A549 (cell line): ENCODE measurements around the gene MAP6.

Experiments used
- CHD2 ChIP-seq: fragments of 150-350 bp; IDR thresholded peaks from 2 replicates; pipeline ENCODE4 v1.6.1; 2014; ENCODE audit warnings: low read length; ENCODE audit not compliant: partially characterized antibody
- CTCF ChIP-seq: fragments of >200 bp; sonication (Bioruptor Twin); formaldehyde crosslinking; IDR thresholded peaks from 3 replicates; pipeline ENCODE4 v1.5.1; 2016
- EP300 ChIP-seq, 2 experiments: fragments of >200 bp; sonication (Bioruptor Twin); formaldehyde crosslinking; IDR thresholded peaks; 2 replicates in 1 of 2; 3 replicates in 1 of 2; pipeline ENCODE4 v1.6.1; 2016 to 2017
- HDAC2 ChIP-seq: fragments of 200-600 bp; sonication (generic); IDR thresholded peaks from 2 replicates; pipeline ENCODE4 v1.6.1; 2016
- KDM5A ChIP-seq: fragments of 200-600 bp; sonication (generic); IDR thresholded peaks from 2 replicates; pipeline ENCODE4 v1.6.1; 2016; ENCODE audit warnings: antibody characterized with exemption, mild to moderate bottlenecking
- MAZ ChIP-seq: fragments of 150-350 bp; IDR thresholded peaks from 2 replicates; pipeline ENCODE4 v1.6.1; 2014; ENCODE audit warnings: antibody characterized with exemption, low read depth, low read length, borderline replicate concordance
- MYC ChIP-seq: IDR thresholded peaks from 2 replicates; pipeline ENCODE4 v1.6.1; 2012; ENCODE audit warnings: mild to moderate bottlenecking, inconsistent platforms, low read length, improper control_type of control experiment, borderline replicate concordance
- RAD21 ChIP-seq, 2 experiments: fragments of >200 bp in 1 of 2; sonication (Bioruptor Twin) in 1 of 2; formaldehyde crosslinking in 1 of 2; IDR thresholded peaks in 1 of 2; conservative IDR thresholded peaks in 1 of 2; 2 replicates in 1 of 2; 3 replicates in 1 of 2; pipeline ENCODE4 v1.6.1; 2012 to 2018; ENCODE audit warnings: inconsistent platforms in 1 of 2
- SREBF2 ChIP-seq: fragments of 450-650 bp; IDR thresholded peaks from 2 replicates; pipeline ENCODE4 v1.6.1; 2014; ENCODE audit warnings: mild to moderate bottlenecking, moderate library complexity

GRCh38 chr11:75602951-75603350 lies 65.9 kb downstream of the MAP6 start:
- TF ChIP-seq MYC: no peak
- TF ChIP-seq KDM5A: no peak
- no peak for TF ChIP-seq CTCF
- TF ChIP-seq MAZ: no peak
- no peak for TF ChIP-seq CHD2
- TF ChIP-seq EP300 (IDR thresholded peaks at IDR 0.05): no peak
- no peak for TF ChIP-seq HDAC2
- no peak for TF ChIP-seq SREBF2
- no peak for TF ChIP-seq RAD21 (conservative IDR thresholded peaks at IDR 0.05 in 1 of 2, IDR thresholded peaks at IDR 0.05 in 1 of 2)
